Measurements from ENCODE around the gene MARK4.

Gene MARK4

DNA sequence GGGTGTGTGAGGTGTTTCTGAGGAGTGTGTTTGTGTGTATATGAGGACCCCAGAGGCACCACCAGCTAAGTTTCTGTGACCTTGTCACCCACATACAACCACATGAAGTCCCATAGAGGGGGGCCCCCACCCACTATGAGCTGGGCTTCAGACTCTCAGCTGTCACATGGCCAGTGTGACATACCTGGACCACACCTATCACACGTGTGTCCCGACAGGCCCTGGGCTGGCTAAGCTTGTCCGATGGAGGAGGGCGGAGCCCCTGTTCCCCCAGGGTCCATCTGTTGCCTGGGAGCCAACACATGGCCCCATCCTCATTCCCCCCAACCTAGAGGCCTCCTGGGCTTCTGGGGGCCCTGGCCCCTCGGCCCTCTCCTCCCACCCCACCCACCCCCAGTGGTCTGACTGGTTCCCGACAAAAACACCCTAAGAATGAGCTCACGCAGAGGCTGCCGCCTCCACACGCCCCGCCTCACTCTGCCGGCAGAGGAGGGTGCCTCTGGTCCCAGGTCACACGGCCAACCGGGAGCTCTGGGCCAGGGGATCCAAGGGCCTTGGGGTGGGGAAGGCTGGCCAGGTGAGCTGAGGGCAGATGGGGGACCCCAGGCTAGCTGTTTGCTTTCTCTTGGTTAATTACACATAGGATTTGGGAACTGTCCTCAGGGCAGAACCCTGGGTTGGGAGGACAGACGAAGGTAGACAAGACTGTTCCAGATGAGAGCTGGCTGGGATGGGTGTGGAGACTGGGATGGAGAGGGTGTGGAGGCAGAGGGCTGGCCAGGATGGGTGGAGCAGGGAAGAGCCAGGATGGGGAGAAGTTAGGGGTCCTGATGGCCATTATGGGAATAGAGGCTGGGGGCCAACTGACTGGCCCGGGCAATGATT, 93.8 kb downstream of the MARK4 start:
- no peak for DNase-seq

DNA sequence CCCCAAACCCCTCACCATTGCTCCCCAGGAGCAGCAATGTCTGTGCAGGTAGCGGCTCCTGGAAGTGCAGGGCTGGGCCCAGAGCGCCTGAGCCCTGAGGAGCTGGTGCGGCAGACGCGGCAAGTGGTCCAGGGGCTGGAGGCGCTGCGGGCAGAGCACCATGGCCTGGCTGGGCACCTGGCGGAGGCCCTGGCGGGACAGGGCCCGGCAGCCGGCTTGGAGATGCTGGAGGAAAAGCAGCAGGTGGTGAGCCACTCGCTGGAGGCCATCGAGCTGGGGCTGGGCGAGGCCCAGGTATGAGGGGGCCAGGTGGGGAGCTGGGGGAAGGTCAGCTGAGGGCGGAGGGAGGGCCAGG, 94.4 kb downstream of the MARK4 start:
- no peak for DNase-seq

DNA sequence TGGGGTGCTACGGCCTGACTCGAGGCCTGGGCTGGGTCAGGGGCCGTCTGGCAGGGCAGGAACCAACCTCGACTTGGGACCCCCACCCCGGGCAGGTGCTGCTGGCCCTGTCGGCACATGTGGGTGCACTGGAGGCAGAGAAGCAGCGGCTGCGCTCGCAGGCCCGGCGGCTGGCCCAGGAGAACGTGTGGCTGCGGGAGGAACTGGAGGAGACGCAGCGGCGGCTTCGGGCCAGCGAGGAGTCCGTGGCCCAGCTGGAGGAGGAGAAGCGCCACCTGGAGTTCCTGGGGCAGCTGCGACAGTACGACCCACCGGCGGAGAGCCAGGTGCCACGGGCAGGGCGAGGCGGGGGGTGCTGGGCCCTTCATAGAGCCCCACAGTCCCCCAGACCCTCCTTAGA, 95.4 kb downstream of the MARK4 start:
- DNase-seq, result no peak

DNA sequence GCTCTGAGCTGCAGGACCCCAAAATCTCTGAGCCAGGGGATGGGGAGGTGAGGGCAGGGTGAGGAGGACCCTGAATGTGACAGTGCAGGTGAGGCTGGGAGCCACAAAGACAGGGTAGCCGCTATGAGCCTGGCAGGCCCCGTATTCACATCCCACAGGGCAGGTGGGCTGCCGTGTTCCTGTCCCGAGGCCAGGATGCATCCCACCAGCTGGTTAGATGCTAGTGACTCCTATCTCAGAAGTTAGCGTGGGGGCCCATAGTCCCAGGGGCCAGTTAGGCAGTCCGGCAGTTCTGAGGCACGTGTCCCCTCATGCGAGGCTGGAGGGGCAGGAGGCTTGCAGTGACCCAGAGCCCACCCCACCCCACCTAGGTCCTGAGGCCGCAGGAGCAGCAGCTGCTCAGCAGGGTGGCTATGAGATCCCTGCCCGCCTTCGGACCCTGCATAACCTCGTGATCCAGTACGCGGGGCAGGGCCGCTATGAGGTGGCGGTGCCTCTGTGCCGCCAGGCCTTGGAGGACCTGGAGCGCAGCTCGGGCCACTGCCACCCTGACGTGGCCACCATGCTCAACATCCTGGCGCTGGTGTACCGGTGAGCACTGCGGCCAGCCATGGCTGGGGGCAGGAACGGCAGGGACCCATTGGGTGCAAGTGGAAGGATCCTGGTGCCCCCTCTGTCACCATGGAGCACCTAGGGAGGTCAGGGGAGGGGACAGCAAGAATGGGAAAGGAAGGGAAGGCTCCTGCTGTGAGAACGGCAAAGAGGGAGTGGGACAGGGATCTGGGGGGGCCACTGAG, 96.7 kb downstream of the MARK4 start:
- no peak for DNase-seq

DNA sequence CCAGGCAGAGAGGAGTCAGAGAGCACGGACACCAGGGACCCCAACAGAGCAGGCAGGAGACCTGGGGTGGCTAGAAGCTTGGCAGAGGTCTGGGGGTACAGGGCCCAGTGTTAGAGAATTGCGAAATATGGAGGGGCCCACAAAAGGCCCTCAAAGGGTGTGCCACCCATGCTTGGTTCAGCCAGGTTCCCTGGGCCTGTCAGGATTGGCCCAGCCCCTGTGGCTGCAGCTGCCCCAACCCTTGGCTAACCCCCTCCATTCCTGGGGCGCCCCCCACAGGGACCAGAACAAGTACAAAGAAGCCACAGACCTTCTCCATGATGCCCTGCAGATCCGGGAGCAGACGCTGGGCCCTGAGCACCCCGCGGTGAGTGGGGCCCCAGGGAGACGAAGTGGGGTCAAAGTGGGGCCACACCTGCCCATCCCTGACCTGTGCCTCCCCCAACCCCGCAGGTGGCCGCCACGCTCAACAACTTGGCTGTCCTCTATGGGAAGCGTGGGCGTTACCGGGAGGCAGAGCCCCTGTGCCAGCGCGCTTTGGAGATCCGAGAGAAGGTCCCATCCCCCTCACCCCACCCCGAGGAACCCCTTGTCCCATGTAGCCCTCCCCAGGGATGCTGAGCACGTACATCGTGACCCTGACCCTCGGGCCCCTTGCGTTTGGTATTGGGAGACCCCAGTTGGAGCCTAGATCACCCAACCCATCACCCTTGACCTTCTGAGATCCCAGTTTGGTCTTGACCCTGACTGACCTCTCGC, 97.5 kb downstream of the MARK4 start:
- DNase-seq, result no peak

DNA sequence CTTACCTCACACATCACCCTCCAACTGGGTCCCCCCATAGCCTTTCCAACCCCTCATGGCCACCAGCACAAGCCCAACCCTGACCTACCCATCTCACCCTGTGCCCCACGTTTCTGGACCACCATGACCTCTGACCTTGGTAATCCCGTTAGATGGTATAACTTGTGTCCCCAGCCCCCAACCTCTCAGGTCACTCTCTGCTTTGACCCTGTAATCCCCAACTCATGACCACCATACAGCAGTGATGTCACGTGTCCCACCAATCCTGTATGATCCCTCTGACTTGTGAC, 98.0 kb downstream of the MARK4 start:
- no peak for DNase-seq

DNA sequence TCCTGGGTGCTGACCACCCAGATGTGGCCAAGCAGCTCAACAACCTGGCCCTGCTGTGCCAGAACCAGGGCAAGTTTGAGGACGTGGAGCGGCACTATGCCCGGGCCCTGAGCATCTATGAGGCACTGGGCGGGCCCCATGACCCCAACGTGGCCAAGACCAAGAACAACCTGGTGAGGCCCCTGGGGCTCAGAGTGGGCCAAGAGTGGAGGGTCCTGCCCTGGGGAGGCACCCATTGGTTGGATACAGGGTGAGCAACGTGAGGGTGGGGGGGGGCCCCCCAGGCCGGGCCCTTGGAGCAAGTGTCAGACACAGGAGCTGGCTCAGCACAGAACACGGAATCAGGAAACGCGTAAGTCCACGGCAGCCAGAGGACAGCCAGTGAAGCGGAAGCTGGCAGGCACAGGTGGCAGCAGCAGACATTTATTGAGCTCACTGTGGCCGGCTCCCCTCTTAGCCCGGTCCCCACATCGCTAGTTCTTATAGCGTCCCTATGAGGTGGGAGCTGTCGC, 98.4 kb downstream of the MARK4 start:
- no peak for DNase-seq

DNA sequence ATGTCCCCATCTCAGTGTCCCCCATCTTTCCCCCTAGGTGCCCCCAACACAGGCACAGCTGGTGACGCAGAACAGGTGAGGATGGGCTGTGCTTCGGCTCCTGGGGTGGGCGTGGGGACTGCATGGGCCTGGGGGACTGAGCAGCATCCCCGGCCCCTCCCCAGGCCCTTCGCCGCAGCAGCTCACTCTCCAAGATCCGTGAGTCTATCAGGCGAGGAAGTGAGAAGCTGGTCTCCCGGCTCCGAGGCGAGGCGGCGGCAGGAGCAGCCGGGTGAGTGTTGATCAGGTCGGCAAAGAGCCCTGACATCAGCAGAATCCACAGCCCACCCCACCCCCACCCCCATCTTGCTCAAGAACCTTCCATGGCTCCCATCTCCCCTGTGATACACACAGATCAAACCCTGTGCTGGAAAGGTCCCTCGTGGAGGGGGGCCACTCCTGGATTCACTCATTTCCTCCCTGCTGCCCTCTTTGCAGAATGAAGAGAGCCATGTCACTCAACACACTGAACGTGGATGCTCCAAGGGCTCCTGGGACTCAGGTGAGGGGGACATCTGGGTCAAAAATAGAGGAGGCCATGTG, 99.5 kb downstream of the MARK4 start:
- DNase-seq, result no peak

DNA sequence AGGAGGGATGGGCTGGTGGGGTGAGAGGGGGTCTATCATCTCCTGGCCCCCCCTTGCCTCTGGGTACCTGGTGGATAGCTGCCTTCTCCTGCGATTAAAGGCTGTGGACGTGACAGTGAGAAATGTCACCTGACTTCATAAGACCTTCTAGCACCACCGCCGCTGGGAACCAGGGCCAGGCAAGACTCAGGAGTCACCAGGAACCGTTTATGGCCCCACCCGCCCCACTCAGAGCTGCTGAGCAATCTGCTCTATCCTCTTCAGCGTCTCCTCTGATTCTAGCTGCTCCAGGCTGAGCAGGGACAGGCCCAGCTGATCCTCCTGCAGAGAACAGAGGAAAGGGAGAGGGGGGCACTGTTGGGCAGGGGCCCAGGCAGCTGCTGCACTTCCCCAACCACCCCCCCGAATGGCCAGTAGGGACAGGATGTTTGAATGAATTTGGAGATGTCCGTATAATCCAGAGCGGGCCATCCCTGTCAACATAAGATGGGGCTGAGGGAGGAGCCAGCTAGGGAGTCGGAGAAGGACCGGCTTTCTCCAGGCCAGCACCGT, 100.4 kb downstream of the MARK4 start:
- DNase-seq, result no peak

DNA sequence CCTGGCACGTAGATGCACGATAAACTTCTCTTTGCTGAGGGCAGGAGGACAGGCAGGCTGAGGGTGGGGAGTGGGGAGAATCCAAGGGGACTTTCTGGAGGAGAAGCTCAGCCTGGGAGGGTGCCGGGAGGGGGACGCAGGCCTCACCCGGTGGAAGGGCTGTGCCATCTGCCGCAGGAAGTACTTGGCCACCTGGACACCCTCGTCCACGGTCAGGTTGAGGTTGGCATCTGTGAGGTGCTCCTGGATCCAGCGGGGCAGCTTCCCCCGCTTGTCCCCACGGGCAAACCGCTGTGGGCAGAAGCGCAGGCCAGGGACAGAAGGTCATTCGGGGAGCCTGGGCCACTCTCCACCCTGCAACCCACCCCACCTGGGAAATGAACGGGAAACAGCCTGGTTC, 101.0 kb downstream of the MARK4 start:
- no peak for DNase-seq

DNA sequence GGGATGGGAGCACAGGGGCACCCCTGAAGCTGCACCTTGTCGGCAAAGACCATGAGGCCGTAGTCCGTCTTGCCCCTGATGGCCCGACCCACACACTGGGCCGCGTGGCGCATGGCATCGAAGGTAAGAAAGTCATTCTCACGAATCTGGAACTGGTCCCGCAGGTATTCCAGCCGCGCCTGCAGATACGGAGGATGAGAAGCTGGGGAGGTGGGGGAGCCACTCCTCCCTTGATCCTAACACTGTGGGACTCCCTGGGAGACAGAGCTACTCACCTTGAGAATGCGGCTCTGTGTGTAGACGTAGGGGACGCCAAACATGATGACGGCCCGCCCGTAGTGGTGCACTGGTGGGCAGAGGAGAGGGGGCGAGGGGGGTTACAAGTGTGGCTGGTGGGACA, 101.4 kb downstream of the MARK4 start:
- no peak for DNase-seq

DNA sequence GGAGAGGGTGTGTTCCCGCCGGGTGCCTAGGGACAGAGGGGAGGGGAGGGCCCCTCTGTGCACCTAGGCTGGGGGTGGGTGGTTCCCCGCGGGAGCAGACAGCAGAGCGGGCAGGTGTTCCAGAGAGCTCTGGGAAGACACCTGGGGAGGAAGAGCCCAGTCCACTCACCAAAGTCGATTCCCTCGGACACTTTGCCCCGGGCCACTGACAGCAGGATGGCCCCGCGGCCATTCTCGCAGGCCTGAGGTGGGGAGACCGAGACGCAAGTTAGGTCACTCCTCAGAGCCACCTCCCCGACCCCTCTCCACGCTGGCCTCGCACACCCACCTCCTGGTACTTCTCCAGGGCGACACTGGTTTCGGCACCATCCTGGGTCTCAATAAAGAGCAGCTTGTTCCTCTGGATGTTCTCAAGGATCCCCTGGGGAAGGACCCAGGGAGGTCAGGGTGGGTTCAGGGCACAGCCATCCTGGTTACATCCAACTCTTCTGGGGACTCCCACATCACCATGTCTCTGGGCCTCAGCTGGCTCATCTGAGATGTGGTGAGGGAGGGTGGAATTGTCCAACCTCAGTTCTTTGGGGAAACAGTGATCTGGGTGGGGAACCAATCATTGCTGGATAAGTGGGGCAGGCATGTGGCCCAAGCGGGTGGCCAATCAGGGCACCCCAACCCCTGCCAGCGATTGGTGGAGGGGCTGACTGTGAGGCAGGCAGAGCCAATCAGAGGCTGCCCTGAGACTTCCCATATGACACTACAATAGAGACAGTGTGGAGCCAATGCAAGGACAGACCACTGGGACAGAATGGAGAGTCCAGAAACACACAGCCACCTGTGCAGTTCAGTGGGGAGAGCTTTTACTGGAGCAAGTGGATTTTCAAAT, 102.1 kb downstream of the MARK4 start:
- DNase-seq, result no peak

DNA sequence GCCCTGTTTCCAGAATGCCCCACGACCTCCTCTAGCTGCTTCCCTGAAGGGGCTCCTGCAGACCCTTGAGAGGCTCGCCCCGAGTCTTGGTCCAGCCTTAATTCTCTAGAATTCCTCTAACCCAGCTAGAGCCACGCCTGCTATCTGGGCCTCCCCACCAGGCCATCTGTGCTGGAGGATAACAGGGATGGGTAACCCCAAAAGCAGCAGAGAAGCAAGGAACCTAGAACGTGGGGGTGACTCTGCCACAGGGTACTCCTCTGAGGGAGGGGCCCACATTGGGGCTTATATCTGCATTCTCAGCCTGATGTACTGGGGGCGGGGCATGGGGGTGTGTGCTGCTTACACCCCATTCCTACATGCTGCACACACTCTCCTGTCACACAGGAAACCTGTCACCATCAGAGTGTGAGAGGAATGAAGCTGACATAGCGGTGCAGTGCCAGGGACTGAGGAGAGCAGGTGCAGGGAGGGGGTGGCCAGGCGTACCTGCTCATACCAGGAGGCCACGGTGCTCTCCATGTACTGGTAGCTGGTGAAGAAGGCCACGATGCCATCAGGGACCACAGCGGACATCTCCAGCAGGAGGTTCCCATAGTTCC, 103.3 kb downstream of the MARK4 start:
- no peak for DNase-seq
